Stomach (tissue), 9 donors: ENCODE data around the gene SLC35E2B. TPM values are rescaled to one million over a fixed set of nuclear protein-coding genes. Genes with fewer than 3 reads are reported as not detected.
A peak's percentile ranks its signal among the peaks of the same experiment; 100 is the strongest.

ENCODE experiments used
- DNase-seq, 2 donors: peaks; one replicate each; pipeline versions ENCODE4 v3.0.0 to v3.0.0-alpha.2; 2013 to 2019
- H3K27ac ChIP-seq, 5 donors: fragments of 200-600 bp in 4 of 5; sonication (generic) in 4 of 5; one replicate each; pipeline ENCODE4 v1.5.1; 2013 to 2019; ENCODE audit warnings: mild to moderate bottlenecking in 1 of 5, moderate library complexity in 1 of 5
- H3K27me3 ChIP-seq, 3 donors: fragments of 200-600 bp; sonication (generic); one replicate each; pipeline ENCODE4 v1.5.1; 2017 to 2019; ENCODE audit warnings: mixed run types in 1 of 3
- H3K36me3 ChIP-seq, 4 donors: fragments of 200-600 bp; sonication (generic); 1 replicate in 3 of 4; 2 replicates in 1 of 4; pipeline ENCODE4 v1.5.1; 2016 to 2019
- H3K4me1 ChIP-seq, 4 donors: fragments of 200-600 bp; sonication (generic); one replicate each; pipeline ENCODE4 v1.5.1; 2016 to 2019
- H3K4me3 ChIP-seq, 4 donors: fragments of 200-600 bp; sonication (generic) in 3 of 4; one replicate each; pipeline ENCODE4 v1.5.1; 2016 to 2019; ENCODE audit warnings: mild to moderate bottlenecking in 1 of 4
- H3K9me3 ChIP-seq, 4 donors: fragments of 200-600 bp; sonication (generic); one replicate each; pipeline ENCODE4 v1.5.1; 2016 to 2019
- CTCF ChIP-seq, 7 experiments: fragments of 450-650 bp in 4 of 7; fragments of 200-600 bp in 3 of 7; sonication (generic) in 3 of 7; IDR thresholded peaks; one replicate each; pipeline ENCODE4 v1.5.1; 2016 to 2019; ENCODE audit warnings: antibody characterized with exemption in 7 of 7, control low read depth in 2 of 7, mild to moderate bottlenecking in 1 of 7
- EP300 ChIP-seq: sonication (generic); formaldehyde crosslinking; IDR thresholded peaks from one replicate; pipeline ENCODE4 v1.6.1; 2017; ENCODE audit warnings: antibody characterized with exemption
- POLR2A ChIP-seq, 4 donors: fragments of 450-650 bp; IDR thresholded peaks; one replicate each; pipeline ENCODE4 v1.6.1; 2016; ENCODE audit warnings: antibody characterized with exemption in 4 of 4, control low read depth in 2 of 4, mild to moderate bottlenecking in 1 of 4, moderate library complexity in 1 of 4
- POLR2AphosphoS5 ChIP-seq, 3 donors: sonication (generic); formaldehyde crosslinking; IDR thresholded peaks; one replicate each; pipeline ENCODE4 v1.6.1; 2016; ENCODE audit warnings: antibody characterized with exemption in 3 of 3
- WGBS, 5 donors: extraction: QIAGEN DNeasy Blood & Tissue Kit in 3 of 5; methylation state at CpG; one replicate each; pipeline versions ENCODE4 v1.1.5 to v1.1.7; 2013 to 2018; 5-methylcytosine and 5-hydroxymethylcytosine counted together
- intact Hi-C: fragments of 100-400 bp; cut with DNase I; formaldehyde crosslinking; loops from one replicate; pipeline ENCODE4 v1.15.1; 2023; ENCODE audit warnings: low total_unique reads
- polyA plus RNA-seq, 3 donors: library from polyadenylated mRNA; stranded (reverse); fragments of 200-250 nt; gene quantifications; one replicate each; pipeline ENCODE4 v1.2.3, GENCODE V29; 2013
- total RNA-seq, 5 donors: library from RNA; depleted of rRNA; stranded (reverse); fragments of >200 nt; gene quantifications; one replicate each; pipeline versions ENCODE4 v1.1.0 to v1.2.3, GENCODE V29; 2014 to 2016
- donor health status: healthy with polysubstance abuse.
- donor health status: Bipolar disorder and iron deficiency.
- donor health status: healthy.

The SLC35E2B gene
- total and polyA plus RNA-seq, 8 donors = 11.2 to 105 (median 21.3) TPM

- Histone ChIP-seq H3K27me3 (no peaks in the 10 kb centered on the region), H3K27ac (no peak overlapping the region), H3K4me3 (no peak overlapping the region), H3K4me1 (no peaks in the 10 kb centered on the region), H3K9me3 (no peaks in the 10 kb centered on the region), H3K36me3 (peaks cover 23 to 80% (median 62%) of the 10 kb centered on the region in 4 donors)
- WGBS, 5 donors = 93 to 96% (median 95%) methylated on average over 25 of the region's 25 CpGs
- TF ChIP-seq POLR2AphosphoS5 (IDR thresholded peaks at IDR 0.05) (no peak), CTCF (IDR thresholded peaks at IDR 0.05) (no peak), POLR2A (IDR thresholded peaks at IDR 0.05) (no peak), EP300 (no peak)
- intact Hi-C loops = no loop called here
- no peak for DNase-seq
Measured at GRCh38 chr1:1672181-1672965, 20.2 kb downstream of the SLC35E2B start.

GRCh38 chr1:1671365-1672119 lies 21.1 kb downstream of the SLC35E2B start:
- H3K4me1 ChIP-seq = no peaks in the 10 kb centered on the region
- peak in 1 of 2 donors; percentile 7 for DNase-seq

DNA sequence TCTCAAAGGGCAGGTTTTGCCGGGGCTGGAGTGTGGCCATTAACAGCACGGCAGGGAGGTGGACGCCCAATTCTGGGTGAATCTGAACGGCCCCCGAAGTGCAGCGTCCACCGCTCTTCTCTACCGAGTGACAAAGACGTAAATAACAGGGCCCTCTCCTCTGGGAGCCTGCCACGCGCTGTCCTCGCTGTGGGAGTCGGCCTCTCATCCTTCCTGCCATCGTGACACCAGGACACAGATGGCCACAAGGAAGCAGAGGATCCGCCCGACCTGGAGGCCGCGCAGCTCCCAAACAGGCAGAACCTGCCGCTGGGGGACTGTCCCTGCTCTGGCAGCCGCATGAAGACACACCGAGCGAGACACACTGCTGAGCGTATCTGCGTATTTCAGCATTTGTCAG lies 21.7 kb downstream of the SLC35E2B start:
- Histone ChIP-seq H3K4me1 (no peaks in the 10 kb centered on the region), H3K9me3 (no peaks in the 10 kb centered on the region), H3K27me3 (no peaks in the 10 kb centered on the region), H3K36me3 (peaks cover 31 to 91% (median 74%) of the 10 kb centered on the region in 4 donors), H3K4me3 (no peak overlapping the region), H3K27ac (no peak overlapping the region)
- DNase-seq = peak in 1 of 2 donors; percentile 19
- TF ChIP-seq CTCF (IDR thresholded peaks at IDR 0.05) (no peak), POLR2A (IDR thresholded peaks at IDR 0.05) (no peak), EP300 (no peak), POLR2AphosphoS5 (IDR thresholded peaks at IDR 0.05) (no peak)
- WGBS, 5 donors = 93 to 95% (median 93%) methylated on average over 24 of the region's 24 CpGs
- intact Hi-C loops = no loop called here

More at GRCh38 chr1:1671365-1672119, 21.1 kb downstream of the SLC35E2B start:
- no peak overlapping the region for H3K4me3 ChIP-seq
- H3K27me3 ChIP-seq = no peaks in the 10 kb centered on the region
- TF ChIP-seq CTCF (IDR thresholded peaks at IDR 0.05) = no peak
- TF ChIP-seq EP300 = no peak
- TF ChIP-seq POLR2A (IDR thresholded peaks at IDR 0.05) = no peak
- no peak for TF ChIP-seq POLR2AphosphoS5 (IDR thresholded peaks at IDR 0.05)
- WGBS, 5 donors = 85 to 96% (median 91%) methylated on average over 27 of the region's 27 CpGs
- no peaks in the 10 kb centered on the region for H3K9me3 ChIP-seq
- no peak overlapping the region for H3K27ac ChIP-seq
- peaks cover 24 to 88% (median 67%) of the 10 kb centered on the region in 4 donors for H3K36me3 ChIP-seq
- intact Hi-C loops = no loop called here
